Heart left ventricle (tissue), 13 donors: ENCODE measurements around the gene CCDC8.

Experiments
- CTCF ChIP-seq, 12 donors: fragments of 200-600 bp; sonication (generic) in 4 of 12; IDR thresholded peaks; one replicate each; pipeline versions ENCODE4 v1.5.0 to v1.8.0; 2018 to 2022; ENCODE audit warnings: antibody characterized with exemption in 12 of 12, mild to moderate bottlenecking in 5 of 12
- POLR2A ChIP-seq, 2 donors: fragments of 450-650 bp; IDR thresholded peaks; one replicate each; pipeline ENCODE4 v1.6.1; 2017; ENCODE audit warnings: antibody characterized with exemption in 2 of 2, mild to moderate bottlenecking in 2 of 2, moderate library complexity in 2 of 2
- donor health status: ischemic (EF 13 %, LVEDD 7.1; RV severe dilation, severe dysfunction).
- donor health status: DM: no; HTN: yes; CAD: no.
- donor health status: DM: no; HTN: no; CAD: no.
- donor health status: ischemic (EF 25% LVEDD 6.9; RV normal size, moderate dysfunction).
- donor health status: ischemic (EF 25% LVEDD 5.7; RV mildly dilated, moderate dysfunction).
- donor health status: ischemic (EF 35%, LVEDD 5.7; RV mildly dilated, moderate dysfunction).
- donor health status: nonischemic (EF 11% LVEDD 7.7; RV severe dilation, severe dysfunction).
- donor health status: DM: yes; HTN: yes; CAD: no.
- donor health status: PGD.
- donor health status: ischemic (EF 29% LVEDD 5.4; RV normal size, mild dysfunction).
- donor health status: nonischemic (EF 23%, LVEDD 6.1; RV moderate dilation, normal function).

- no peak for TF ChIP-seq CTCF (IDR thresholded peaks at IDR 0.05)
- TF ChIP-seq POLR2A (IDR thresholded peaks at IDR 0.05) = no peak
Measured at GRCh38 chr19:46442808-46443450, 29.6 kb upstream of the CCDC8 start.
